HG03280 (cell line): ENCODE data around the gene IGF1R.
A peak's percentile ranks its signal among the peaks of the same experiment; 100 is the strongest.

Experiments
- ATAC-seq: cut with Tn5 transposase; IDR thresholded peaks from one replicate; pipeline ENCODE4 v1.9.1; 2021; ENCODE audit warnings: mild to moderate bottlenecking, moderate library complexity; ENCODE audit not compliant: unreplicated experiment

IGF1R gene

DNA sequence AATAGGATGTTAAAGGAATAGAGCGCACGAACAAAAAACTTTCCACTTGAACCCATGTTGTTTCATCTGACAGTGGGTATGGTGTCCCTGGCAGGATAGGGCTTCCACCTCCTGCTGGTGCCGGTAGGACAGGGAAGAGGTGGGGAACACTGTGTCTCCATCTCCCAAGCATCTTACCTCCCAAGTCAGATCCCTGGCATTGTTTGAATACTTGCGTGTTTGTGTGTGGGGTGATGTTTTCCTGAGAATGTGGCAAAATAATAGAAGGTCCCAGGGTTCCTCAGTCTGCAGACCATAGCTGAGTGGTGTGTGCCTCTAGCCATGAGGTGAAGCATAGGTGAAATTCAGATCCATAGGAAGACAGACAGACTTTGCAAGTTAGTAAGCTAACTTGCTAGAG, 119.4 kb downstream of the IGF1R start:
- no peak for ATAC-seq

GRCh38 chr15:98769867-98770266, 121.5 kb downstream of the IGF1R start:
- ATAC-seq, result no peak

- no peak for ATAC-seq
These were observed 122.6 kb downstream of the IGF1R start for GRCh38 chr15:98770984-98771383.

- ATAC-seq, result no peak
These were observed 123.2 kb downstream of the IGF1R start for GRCh38 chr15:98771541-98771940.

- ATAC-seq, result no peak
These were observed 124.6 kb downstream of the IGF1R start for GRCh38 chr15:98772895-98773294.

GRCh38 chr15:98773616-98774015, 125.3 kb downstream of the IGF1R start:
- no peak for ATAC-seq

DNA sequence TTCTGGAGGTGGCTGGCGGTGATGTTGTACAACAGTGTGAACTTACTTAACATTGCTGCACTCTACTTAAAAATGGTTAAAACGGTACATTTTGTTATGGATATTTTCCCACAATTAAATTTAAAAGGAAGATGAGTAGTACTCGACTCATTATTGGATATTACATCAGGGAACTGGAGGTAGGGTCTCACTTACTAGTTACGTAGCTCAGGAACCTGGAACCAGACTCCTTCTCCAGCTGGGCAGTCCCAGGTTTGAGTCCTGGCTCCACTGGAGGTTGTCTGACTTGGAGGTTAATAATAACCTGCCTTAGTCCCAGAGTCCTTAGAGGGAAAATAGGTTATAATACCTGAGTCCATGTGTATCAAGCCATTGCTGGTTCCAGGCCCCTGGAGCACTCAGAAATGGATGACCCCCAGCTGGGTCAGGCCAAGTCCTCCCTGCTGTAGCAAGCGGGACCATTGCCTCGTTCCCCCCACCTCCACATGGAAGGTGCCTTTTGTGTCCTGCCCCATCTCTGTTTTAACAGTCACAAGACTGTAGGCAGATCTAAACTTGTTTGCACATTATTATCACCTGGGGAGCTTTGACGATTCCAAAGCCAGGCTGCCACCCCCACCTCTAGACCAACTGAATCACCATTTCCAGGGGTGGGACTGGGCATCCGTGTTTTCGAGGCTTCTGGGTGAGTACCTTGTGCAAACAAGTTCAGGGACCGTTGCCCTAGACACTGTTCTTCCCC, 126.6 kb downstream of the IGF1R start:
- ATAC-seq, result no peak

- no peak for ATAC-seq
These were observed 127.3 kb downstream of the IGF1R start for GRCh38 chr15:98775498-98776230.

DNA sequence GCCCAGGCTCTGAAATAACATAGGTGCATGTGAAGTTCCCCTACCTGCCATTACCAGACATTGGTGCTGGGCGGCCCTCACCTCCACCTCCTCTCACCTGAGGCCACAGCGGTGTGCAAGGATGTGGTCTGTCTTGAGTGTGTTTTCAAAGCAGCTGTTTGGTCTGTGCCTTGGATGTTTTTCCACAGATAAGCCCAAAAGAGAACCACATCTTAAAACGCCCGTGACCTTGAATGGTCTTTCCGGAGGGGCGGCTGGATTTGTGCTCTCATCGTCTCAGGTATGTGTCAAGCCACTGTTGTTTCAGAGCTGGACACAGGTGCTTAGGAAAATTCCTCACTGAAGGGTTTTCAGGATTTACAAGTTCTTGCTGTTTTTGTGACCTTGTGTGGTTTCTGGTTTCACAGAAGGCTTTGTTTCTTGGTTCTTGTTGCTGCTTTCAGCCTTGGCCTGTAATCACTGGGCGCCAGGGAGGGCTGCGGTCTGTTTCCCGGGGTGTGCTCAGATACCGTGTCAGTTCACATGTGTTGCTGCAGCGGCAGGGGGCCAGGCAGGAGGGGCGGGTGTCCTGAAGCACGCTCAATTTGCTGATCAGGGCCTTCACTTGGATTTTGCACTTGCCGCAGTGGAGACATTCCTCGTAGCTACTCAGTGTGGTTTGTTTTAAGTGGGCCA, 128.4 kb downstream of the IGF1R start:
- ATAC-seq, result peak; percentile 62

DNA sequence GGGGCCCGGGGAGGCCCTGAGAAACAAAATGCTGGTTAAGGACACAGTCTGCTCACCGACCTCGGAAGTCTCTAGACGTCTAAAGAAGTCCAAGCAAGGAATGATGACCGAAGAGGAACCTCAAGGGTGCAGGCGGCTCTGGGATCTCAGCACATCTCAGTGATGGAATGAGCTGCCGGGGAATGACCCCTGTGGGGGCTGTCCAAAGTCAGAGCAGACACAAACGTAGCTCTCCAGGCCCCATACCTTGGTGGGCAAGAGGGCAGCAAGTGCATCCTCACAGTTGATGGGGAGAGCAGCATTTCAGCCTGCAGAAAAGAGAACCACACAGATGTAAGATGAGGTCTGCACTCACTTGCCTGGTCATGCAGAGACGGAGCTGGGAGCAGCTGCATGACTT, 129.1 kb downstream of the IGF1R start:
- ATAC-seq, result no peak

GRCh38 chr15:98778263-98778959, 130.1 kb downstream of the IGF1R start:
- ATAC-seq, result no peak

GRCh38 chr15:98778960-98779359, 130.6 kb downstream of the IGF1R start:
- ATAC-seq, result no peak

DNA sequence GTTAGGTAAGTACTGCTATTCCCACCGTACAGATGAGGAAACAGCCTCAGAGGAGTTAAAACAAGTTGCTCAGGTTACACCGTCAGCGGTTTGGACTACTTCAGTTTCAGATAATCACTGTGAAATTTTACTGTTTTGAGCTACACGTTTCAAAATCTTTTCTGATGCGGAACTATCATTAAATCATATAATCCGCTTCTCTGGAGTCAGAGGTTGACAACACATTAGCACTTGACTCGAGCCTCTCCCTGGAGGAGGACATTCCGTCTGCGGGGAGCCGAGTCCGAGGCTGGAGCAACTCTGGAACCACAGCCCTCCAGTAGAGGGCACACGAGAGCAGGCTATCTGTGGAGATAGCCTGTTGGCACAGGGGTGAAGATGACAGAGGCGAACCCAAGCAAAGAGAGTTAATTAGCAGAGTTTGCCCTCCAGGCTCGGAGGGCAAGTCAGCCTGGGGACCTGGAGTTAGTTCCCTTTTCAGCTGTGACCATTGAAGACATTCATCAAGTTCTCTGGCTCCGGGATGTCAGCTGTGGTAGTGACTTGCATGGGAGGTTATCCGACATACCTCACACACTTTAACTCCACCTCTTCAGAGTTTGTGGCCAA, 131.2 kb downstream of the IGF1R start:
- ATAC-seq, result peak; percentile 75

DNA sequence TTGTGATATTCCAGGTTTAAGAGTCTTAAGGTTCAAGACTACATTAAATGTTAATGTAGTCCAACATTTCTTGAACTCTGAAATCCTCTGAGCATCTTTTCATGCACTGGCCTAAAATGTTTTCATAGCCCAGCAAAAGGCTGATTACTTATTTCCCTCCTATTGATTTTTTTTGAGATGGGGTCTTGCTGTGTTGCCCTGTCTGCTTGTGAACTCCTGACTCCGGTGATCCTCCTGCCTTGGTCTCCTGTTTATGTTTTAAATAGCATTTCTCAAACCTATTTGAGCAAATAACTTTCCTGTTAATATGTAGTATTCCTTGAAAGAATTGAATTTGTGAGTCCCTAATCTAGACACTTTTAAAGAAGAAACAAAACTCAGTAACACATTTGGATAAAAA, 133.5 kb downstream of the IGF1R start:
- no peak for ATAC-seq

DNA sequence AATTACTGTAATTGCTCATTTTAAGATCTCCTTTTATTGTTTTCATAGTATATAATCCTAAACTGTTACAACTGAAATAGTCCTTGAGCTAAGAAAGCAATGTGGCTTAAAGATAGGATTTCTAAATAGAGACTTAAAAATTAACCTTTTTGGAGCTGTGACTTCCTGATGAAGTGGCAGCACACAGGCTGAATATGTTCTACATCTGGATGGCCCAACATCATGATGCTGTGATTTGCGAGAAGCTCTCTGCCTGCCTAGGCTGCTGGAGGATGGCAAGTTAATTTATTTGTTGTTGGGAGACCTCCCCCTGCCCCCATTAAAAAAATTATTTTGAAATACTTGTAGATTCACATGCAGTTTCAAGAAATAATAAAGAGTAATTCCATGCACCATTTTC, 134.5 kb downstream of the IGF1R start:
- no peak for ATAC-seq

GRCh38 chr15:98785431-98785806, 137.1 kb downstream of the IGF1R start:
- ATAC-seq, result no peak

DNA sequence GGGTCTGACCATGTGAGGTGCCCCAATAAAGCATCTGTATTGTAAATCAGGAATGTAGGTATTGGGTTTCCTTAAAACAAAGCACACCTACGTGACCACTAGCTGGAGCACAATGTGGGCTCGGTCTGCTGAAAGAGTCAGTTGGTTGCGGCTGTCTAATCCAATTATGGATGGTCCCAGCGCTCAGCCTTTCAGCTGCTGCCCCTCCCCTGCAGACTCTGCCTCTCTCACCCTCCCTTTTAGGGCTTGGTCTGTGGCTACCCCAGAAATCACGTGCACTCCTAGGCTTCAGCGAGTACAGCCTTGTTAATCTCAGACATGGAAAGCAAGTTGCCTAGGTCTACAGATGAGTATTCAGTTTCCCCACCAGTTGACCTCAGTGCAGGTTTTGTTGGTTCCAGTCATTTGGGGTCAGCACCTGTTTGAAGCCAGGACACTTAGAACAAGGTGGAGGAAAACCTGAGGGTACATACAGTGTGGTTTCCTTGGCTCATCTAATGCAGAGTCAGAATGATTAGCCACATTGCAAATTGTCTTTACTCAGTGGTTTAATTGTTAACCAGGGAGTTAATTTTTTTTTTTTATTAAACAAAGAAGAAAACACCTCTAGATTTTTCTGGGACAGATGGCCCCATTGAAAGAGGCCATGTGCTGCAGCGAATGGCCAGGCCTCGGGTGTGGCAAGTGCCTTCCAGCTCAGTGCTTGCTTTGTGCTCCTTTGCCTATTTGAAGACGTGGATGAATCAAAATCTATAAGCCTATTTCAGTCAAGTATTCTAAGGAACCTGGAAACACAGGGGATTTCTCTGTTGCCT, 137.7 kb downstream of the IGF1R start:
- peak; percentile 59 for ATAC-seq

DNA sequence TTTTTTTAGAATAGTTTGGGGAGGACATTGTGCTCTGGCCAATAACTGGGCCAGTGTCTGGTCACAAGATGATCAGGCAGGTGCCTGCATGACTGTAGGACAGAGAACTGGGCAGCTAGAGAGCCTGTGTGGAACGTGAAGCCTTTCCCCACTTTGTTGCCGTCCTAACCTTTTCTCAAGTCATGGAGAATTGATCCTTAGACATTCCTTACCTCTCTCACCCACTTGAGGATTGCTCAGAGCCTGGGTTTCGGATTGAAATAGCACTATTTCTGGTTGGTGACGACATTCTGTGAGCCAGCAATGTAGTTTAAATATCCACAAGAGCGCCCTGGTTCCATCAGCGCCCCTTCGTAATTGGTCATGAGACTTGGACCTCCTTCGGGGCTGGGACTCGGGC, 138.4 kb downstream of the IGF1R start:
- ATAC-seq, result no peak

GRCh38 chr15:98787194-98787593, 138.9 kb downstream of the IGF1R start:
- no peak for ATAC-seq
